ENCODE data around the gene TSHZ3.

DNA sequence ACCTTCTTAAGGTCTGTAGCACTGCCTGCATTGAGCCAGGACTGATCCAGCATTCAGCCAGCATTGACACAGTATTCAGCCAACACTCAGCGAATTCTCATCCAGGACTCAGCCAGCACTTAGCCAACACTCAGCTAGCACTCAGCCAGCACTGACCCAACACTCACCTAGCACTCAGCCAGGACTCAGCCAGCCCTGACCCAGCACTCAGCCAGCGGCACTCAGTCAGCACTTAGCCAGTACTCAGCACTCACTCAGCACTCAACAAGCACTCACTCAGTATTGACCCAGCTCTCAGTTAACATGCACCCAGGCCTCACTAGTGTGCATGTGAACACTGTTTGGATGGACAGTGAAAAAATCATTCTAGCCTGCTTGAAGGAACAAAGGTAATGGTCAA, 55.0 kb downstream of the TSHZ3 start:
- TF ChIP-seq, protein P1, sequence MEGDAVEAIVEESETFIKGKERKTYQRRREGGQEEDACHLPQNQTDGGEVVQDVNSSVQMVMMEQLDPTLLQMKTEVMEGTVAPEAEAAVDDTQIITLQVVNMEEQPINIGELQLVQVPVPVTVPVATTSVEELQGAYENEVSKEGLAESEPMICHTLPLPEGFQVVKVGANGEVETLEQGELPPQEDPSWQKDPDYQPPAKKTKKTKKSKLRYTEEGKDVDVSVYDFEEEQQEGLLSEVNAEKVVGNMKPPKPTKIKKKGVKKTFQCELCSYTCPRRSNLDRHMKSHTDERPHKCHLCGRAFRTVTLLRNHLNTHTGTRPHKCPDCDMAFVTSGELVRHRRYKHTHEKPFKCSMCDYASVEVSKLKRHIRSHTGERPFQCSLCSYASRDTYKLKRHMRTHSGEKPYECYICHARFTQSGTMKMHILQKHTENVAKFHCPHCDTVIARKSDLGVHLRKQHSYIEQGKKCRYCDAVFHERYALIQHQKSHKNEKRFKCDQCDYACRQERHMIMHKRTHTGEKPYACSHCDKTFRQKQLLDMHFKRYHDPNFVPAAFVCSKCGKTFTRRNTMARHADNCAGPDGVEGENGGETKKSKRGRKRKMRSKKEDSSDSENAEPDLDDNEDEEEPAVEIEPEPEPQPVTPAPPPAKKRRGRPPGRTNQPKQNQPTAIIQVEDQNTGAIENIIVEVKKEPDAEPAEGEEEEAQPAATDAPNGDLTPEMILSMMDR (IDR thresholded peaks at IDR 0.05) = no peak
- TF ChIP-seq POLR2A (IDR thresholded peaks at IDR 0.05) = no peak

Measured in esophagus squamous epithelium (tissue), 4 donors.